ENCODE results near the gene RBM43.

Gene RBM43

GRCh38 chr2:151206446-151206968 lies 55.2 kb downstream of the RBM43 start:
- DNase-seq: no peak

GRCh38 chr2:151205571-151205970 lies 56.1 kb downstream of the RBM43 start:
- DNase-seq: no peak

GRCh38 chr2:151204756-151205155 lies 56.9 kb downstream of the RBM43 start:
- DNase-seq: no peak

- DNase-seq: no peak
These were observed 60.8 kb downstream of the RBM43 start for GRCh38 chr2:151200844-151201243.

- no peak for DNase-seq
These were observed 61.4 kb downstream of the RBM43 start for GRCh38 chr2:151200277-151200676.

- DNase-seq: no peak
These were observed 63.0 kb downstream of the RBM43 start for GRCh38 chr2:151198645-151199044.

Measured in activated naive CD4-positive, alpha-beta T cell treated with anti-CD3 and anti-CD28 coated beads, Interleukin-2, amount 50 U/mL, for 16 hours (primary cell).